OCI-LY3 (cell line): ENCODE measurements around the gene CDH18.

Source experiments
- CTCF ChIP-seq: fragments of 200-600, 300-600 bp; sonication (generic); IDR thresholded peaks from 2 replicates; pipeline ENCODE4 v1.5.1; 2014; ENCODE audit warnings: antibody characterized with exemption, low read length, low read depth
- EZH2phosphoT487 ChIP-seq: fragments of 200-600 bp; shearing (Covaris generic); IDR thresholded peaks from 2 replicates; pipeline ENCODE4 v1.6.1; 2018; ENCODE audit warnings: antibody characterized with exemption, mixed run types, low read depth

GRCh38 chr5:19927170-19927569, 60.8 kb downstream of the CDH18 start:
- no peak for TF ChIP-seq CTCF
- no peak for TF ChIP-seq EZH2phosphoT487
